HL-60 (cell line): ENCODE measurements around the gene GLDN.

Experiments
- DNase-seq, 2 experiments: peaks; one replicate each; pipeline ENCODE4 v3.0.0-alpha.2; 2010 to 2020; ENCODE audit warnings: low read depth in 1 of 2, low spot score in 1 of 2
- H3K27ac ChIP-seq: fragments of 250-450 bp; sonication (Bioruptor Pico); replicated peaks from 2 replicates; pipeline ENCODE4 v1.5.1; 2020; ENCODE audit warnings: mild to moderate bottlenecking, moderate library complexity
- H3K27me3 ChIP-seq: fragments of 250-450 bp; sonication (Bioruptor Pico); 2 replicates; pipeline ENCODE4 v1.5.1; 2021; ENCODE audit warnings: mild to moderate bottlenecking, moderate library complexity; ENCODE audit not compliant: insufficient read depth, poor library complexity, severe bottlenecking
- H3K4me3 ChIP-seq: replicated peaks from 2 replicates; pipeline ENCODE4 v1.5.1; 2011; ENCODE audit warnings: mild to moderate bottlenecking, control low read depth, low read length; ENCODE audit not compliant: insufficient read depth
- GABPA ChIP-seq: IDR thresholded peaks from 2 replicates; pipeline ENCODE4 v1.6.1; 2012; ENCODE audit warnings: low read depth
- POLR2AphosphoS5 ChIP-seq: IDR thresholded peaks from 2 replicates; pipeline ENCODE4 v1.6.1; 2012; ENCODE audit warnings: low read depth
- SPI1 ChIP-seq: IDR thresholded peaks from 2 replicates; pipeline ENCODE4 v1.6.1; 2012; ENCODE audit warnings: low read depth, mild to moderate bottlenecking, borderline replicate concordance
- TF ChIP-seq, protein P1 (sequence below): IDR thresholded peaks from 2 replicates; pipeline ENCODE4 v1.6.1; 2012; ENCODE audit warnings: low read depth; ENCODE audit not compliant: insufficient replicate concordance
- TF ChIP-seq, protein P2 (sequence below): IDR thresholded peaks from one replicate; pipeline ENCODE4 v1.5.1; 2011; ENCODE audit warnings: low read length, control low read depth, inconsistent platforms; ENCODE audit not compliant: insufficient read depth

GLDN gene

GRCh38 chr15:51371266-51371665 lies 29.8 kb downstream of the GLDN start:
- H3K4me3 ChIP-seq: no peak overlapping the region
- DNase-seq: no peak
- no peaks in the 10 kb centered on the region for H3K27me3 ChIP-seq
- TF ChIP-seq GABPA (no peak), POLR2AphosphoS5 (no peak), SPI1 (no peak)
- TF ChIP-seq, protein P1, sequence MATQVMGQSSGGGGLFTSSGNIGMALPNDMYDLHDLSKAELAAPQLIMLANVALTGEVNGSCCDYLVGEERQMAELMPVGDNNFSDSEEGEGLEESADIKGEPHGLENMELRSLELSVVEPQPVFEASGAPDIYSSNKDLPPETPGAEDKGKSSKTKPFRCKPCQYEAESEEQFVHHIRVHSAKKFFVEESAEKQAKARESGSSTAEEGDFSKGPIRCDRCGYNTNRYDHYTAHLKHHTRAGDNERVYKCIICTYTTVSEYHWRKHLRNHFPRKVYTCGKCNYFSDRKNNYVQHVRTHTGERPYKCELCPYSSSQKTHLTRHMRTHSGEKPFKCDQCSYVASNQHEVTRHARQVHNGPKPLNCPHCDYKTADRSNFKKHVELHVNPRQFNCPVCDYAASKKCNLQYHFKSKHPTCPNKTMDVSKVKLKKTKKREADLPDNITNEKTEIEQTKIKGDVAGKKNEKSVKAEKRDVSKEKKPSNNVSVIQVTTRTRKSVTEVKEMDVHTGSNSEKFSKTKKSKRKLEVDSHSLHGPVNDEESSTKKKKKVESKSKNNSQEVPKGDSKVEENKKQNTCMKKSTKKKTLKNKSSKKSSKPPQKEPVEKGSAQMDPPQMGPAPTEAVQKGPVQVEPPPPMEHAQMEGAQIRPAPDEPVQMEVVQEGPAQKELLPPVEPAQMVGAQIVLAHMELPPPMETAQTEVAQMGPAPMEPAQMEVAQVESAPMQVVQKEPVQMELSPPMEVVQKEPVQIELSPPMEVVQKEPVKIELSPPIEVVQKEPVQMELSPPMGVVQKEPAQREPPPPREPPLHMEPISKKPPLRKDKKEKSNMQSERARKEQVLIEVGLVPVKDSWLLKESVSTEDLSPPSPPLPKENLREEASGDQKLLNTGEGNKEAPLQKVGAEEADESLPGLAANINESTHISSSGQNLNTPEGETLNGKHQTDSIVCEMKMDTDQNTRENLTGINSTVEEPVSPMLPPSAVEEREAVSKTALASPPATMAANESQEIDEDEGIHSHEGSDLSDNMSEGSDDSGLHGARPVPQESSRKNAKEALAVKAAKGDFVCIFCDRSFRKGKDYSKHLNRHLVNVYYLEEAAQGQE: no peak
- TF ChIP-seq, protein P2, sequence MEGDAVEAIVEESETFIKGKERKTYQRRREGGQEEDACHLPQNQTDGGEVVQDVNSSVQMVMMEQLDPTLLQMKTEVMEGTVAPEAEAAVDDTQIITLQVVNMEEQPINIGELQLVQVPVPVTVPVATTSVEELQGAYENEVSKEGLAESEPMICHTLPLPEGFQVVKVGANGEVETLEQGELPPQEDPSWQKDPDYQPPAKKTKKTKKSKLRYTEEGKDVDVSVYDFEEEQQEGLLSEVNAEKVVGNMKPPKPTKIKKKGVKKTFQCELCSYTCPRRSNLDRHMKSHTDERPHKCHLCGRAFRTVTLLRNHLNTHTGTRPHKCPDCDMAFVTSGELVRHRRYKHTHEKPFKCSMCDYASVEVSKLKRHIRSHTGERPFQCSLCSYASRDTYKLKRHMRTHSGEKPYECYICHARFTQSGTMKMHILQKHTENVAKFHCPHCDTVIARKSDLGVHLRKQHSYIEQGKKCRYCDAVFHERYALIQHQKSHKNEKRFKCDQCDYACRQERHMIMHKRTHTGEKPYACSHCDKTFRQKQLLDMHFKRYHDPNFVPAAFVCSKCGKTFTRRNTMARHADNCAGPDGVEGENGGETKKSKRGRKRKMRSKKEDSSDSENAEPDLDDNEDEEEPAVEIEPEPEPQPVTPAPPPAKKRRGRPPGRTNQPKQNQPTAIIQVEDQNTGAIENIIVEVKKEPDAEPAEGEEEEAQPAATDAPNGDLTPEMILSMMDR: no peak
- no peak overlapping the region for H3K27ac ChIP-seq

DNA sequence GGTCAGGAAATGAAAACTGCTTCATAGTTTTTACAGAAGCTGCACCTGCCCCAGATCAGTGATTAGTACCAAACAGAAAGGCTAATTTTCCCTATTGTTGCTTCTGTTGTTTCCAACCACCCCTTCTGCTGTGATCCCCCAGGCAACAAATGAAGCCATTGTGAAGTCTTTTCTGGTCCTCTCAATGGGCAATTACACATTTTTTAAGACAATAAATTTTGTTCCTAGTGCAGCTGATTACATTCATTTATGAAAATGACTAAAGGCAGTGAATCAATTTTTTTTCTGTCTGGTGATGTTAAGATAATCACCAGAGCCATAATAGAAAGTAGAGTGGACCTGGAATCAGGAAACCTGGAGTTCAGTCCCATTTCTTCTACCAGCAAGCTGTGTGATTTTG lies 32.7 kb downstream of the GLDN start:
- Histone ChIP-seq H3K27ac (no peak overlapping the region), H3K4me3 (no peak overlapping the region), H3K27me3 (no peaks in the 10 kb centered on the region)
- TF ChIP-seq, protein P2: no peak
- no peak for TF ChIP-seq GABPA
- TF ChIP-seq SPI1: no peak
- TF ChIP-seq, protein P1: no peak
- no peak for TF ChIP-seq POLR2AphosphoS5
- no peak for DNase-seq

DNA sequence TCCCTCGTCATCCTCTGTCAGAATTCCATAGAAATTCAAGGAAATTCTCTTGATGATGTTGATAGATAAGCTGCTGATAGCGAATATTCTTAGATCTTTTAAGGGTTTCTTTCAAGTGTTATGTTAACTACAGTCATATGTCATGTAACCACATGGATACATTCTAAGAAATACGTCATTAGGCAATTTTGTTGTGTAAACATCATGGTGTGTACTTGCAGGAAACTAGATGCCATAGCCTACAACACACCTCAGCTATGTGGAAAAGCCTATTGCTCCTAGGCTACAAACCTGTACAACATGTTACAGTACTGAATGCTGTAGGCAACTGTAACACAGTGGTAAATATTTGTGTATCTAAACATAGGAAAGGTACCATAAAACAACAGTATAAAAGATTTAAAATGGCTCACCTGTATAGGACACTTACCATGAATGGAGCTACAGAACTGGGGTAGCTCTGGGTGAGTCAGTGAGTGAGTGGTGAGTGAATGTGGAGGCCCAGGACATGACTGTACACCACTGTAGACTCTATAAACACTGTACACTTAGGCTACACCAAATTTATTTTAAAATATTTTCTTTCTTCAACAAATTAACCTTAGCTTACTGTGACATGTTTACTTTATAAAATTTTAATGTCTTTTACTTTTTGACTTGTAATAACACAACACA lies 34.6 kb downstream of the GLDN start:
- TF ChIP-seq POLR2AphosphoS5: no peak
- TF ChIP-seq, protein P2: no peak
- TF ChIP-seq, protein P1: no peak
- no peak for TF ChIP-seq SPI1
- TF ChIP-seq GABPA: no peak
- Histone ChIP-seq H3K4me3 (no peak overlapping the region), H3K27ac (no peak overlapping the region), H3K27me3 (no peaks in the 10 kb centered on the region)
- no peak for DNase-seq
